ENCODE measurements around the gene CNKSR3. TPM values are rescaled to one million over a fixed set of nuclear protein-coding genes. Genes with fewer than 3 reads are reported as not detected.

The CNKSR3 gene
- total and polyA plus RNA-seq, 2 of the 8 experiments (the other 6 are each of a cell fraction or from before 2014, with no cell fraction given) = 1.2 to 6.2 TPM

DNA sequence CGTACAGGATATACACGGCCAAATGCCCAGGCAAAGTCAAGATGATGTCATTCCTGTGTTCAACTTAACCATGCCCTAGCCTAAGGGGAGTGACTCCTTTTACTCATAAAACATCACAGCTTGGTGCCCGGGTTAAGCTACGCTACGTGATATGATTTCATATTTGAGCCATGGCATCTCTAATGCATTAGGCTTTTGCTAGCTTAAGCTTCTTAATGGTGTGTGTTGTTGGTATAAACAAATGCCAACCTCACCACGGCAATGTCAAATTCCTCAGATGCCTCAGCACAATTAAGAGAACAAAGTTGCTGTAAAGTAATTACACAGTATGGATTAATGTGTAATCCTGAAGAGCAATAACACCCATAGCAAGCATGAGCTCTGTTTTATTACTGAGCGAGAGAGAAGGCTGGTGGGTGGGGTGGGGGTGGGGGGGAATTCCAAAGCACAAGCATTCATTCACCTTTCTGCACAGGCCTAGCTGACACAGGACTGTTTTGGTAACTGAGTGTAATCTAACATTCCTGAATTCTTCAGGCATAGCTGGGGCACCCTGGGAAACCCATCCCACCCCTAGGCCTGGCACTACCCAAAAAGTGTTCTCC, 44.7 kb upstream of the CNKSR3 start:
- H3K18ac ChIP-seq (ENCODE audit: extremely low read depth, low read length) = no peak overlapping the region
- H3K4me3 ChIP-seq (ENCODE audit: extremely low read depth in 1 of 4, insufficient read depth in 2 of 4, low read depth in 3 of 4, low read length in 4 of 4) = no peak overlapping the region
- no peaks in the 10 kb centered on the region; a peak in 1 of 7 replicates for H3K4me1 ChIP-seq (replicated peaks in 1 of 4; ENCODE audit: control insufficient read depth in 3 of 4, insufficient read depth in 4 of 4, low read length in 3 of 4)
- H2BK5ac ChIP-seq (ENCODE audit: low read depth, low read length) = no peak overlapping the region
- no peaks in the 10 kb centered on the region for H3K36me3 ChIP-seq (ENCODE audit: control insufficient read depth in 2 of 4, insufficient read depth in 4 of 4, low read length in 3 of 4)
- no peak overlapping the region for H4K8ac ChIP-seq (ENCODE audit: extremely low read depth, insufficient read depth, low read length)
- POLR2A ChIA-PET (ENCODE audit: partially characterized antibody) = interaction anchor here (1.5 kb wide), 1 partner anchor 12 kb away, joined by 3 read pairs; no protein-coding TSS in a partner anchor
- H3K4me2 ChIP-seq (ENCODE audit: insufficient read depth in 1 of 2, low read depth in 2 of 2, low read length in 2 of 2) = no peak overlapping the region
- no peak overlapping the region for H2AFZ ChIP-seq (ENCODE audit: low read length)
- no peak overlapping the region for H3K23ac ChIP-seq (ENCODE audit: insufficient read length)
- no peaks in the 10 kb centered on the region; a peak in 1 of 4 replicates for H3K9me3 ChIP-seq (ENCODE audit: insufficient read depth in 2 of 2, low read depth in 1 of 2, low read length in 1 of 2)
- no peaks in the 10 kb centered on the region for H3K79me1 ChIP-seq (ENCODE audit: low read depth, low read length)
- no peak overlapping the region for H2AK5ac ChIP-seq (ENCODE audit: low read depth, low read length)
- no peaks in the 10 kb centered on the region for H3K79me2 ChIP-seq (ENCODE audit: control insufficient read depth in 1 of 2, insufficient read depth in 2 of 2, low read length in 2 of 2)
- no peaks in the 10 kb centered on the region for H3K27me3 ChIP-seq (replicated peaks in 1 of 4; ENCODE audit: control insufficient read depth in 3 of 4, extremely low read depth in 1 of 4, insufficient read depth in 3 of 4, low read length in 3 of 4)
- DNase-seq (ENCODE audit: low read depth in 1 of 2, low spot score in 2 of 2) = no peak
- no peaks in the 10 kb centered on the region for H3K23me2 ChIP-seq (ENCODE audit: low read depth, low read length)
- H4K91ac ChIP-seq (replicated peaks; ENCODE audit: insufficient read length, low read length) = no peak overlapping the region
- no peak overlapping the region for H2BK12ac ChIP-seq (ENCODE audit: low read depth, low read length)
- H3K27ac ChIP-seq (ENCODE audit: low read depth, low read length) = no peak overlapping the region
- no peak overlapping the region for H4K5ac ChIP-seq (ENCODE audit: insufficient read length, low read depth, low read length)
- no peak overlapping the region for H3K9ac ChIP-seq (replicated peaks in 1 of 4; ENCODE audit: extremely low read depth in 1 of 4, low read depth in 3 of 4, low read length in 3 of 4)
- H3K14ac ChIP-seq (ENCODE audit: insufficient read length) = no peak overlapping the region
- CTCF ChIA-PET (ENCODE audit: partially characterized antibody) = interaction anchor here (0.7 kb wide), 1 partner anchor 9 kb away, joined by 3 read pairs; no protein-coding TSS in a partner anchor
- H3K4ac ChIP-seq (replicated peaks; ENCODE audit: insufficient read length, low read depth, low read length) = no peak overlapping the region
- 89% methylated on average over 7 of the region's 7 CpGs; no CpG with 5 or more reads in 1 of the 2 experiments for WGBS, 2 experiments (ENCODE audit: extremely low coverage in 1 of 2, insufficient coverage in 1 of 2, insufficient read length in 1 of 2, insufficient replicate concordance in 2 of 2, low coverage in 1 of 2, low lambda C conversion rate in 2 of 2, missing lambda C conversion rate in 1 of 2)
- H2BK20ac ChIP-seq (ENCODE audit: low read length) = no peak overlapping the region
- no peak overlapping the region for H2BK120ac ChIP-seq (replicated peaks; ENCODE audit: low read depth, low read length)
- no peaks in the 10 kb centered on the region for H4K20me1 ChIP-seq (replicated peaks in 1 of 2; ENCODE audit: control insufficient read depth in 1 of 2, insufficient read depth in 2 of 2, low read length in 2 of 2)
- no peak overlapping the region for H2BK15ac ChIP-seq (ENCODE audit: low read length)
- no peak for FAIRE-seq
- H3K56ac ChIP-seq (replicated peaks; ENCODE audit: insufficient read length, low read depth, low read length) = no peak overlapping the region
- no peak for TF ChIP-seq USF2 (IDR thresholded peaks at IDR 0.05; ENCODE audit: low read length)
- no peak for TF ChIP-seq GABPA (IDR thresholded peaks at IDR 0.05; ENCODE audit: borderline replicate concordance, insufficient read depth, low read length)
- no peak for TF ChIP-seq GTF2F1 (IDR thresholded peaks at IDR 0.05; ENCODE audit: borderline replicate concordance, low read depth, low read length)
- TF ChIP-seq SIX5 (IDR thresholded peaks at IDR 0.05; ENCODE audit: low read depth, low read length) = no peak
- no peak for TF ChIP-seq SRF (IDR thresholded peaks at IDR 0.05; ENCODE audit: low read depth, low read length)
- no peak for TF ChIP-seq POLR2AphosphoS5 (IDR thresholded peaks at IDR 0.05; ENCODE audit: low read depth, low read length)
